Mesothelial cell of epicardium (in vitro differentiated cells): ENCODE results near the gene CUL1. TPM values are rescaled to one million over a fixed set of nuclear protein-coding genes. Genes with fewer than 3 reads are reported as not detected.
A peak's percentile ranks its signal among the peaks of the same experiment; 100 is the strongest.
"Not testable (repeated sequence)": the region's sequence is repeated elsewhere in the genome, so short reads cannot be mapped to it uniquely, and the experiment has no call there.

Experiments
- DNase-seq, 2 experiments: peaks; one replicate each; pipeline ENCODE4 v3.0.0; 2021; ENCODE audit warnings: low spot score in 2 of 2; ENCODE audit not compliant: unreplicated experiment in 2 of 2
- H3K27ac Mint-ChIP-seq: 2 replicates; pipeline ENCODE4 v1.8.0; 2021; ENCODE audit warnings: mixed read lengths
- H3K27me3 Mint-ChIP-seq: 2 replicates; pipeline ENCODE4 v1.8.0; 2021; ENCODE audit warnings: low read depth, mixed read lengths
- H3K36me3 Mint-ChIP-seq: 2 replicates; pipeline ENCODE4 v1.8.0; 2021; ENCODE audit warnings: mixed read lengths
- H3K4me1 Mint-ChIP-seq: 2 replicates; pipeline ENCODE4 v1.8.0; 2021; ENCODE audit warnings: mixed read lengths
- H3K4me3 Mint-ChIP-seq: 2 replicates; pipeline ENCODE4 v1.8.0; 2021; ENCODE audit warnings: mild to moderate bottlenecking, moderate library complexity, mixed read lengths
- H3K9me3 Mint-ChIP-seq: 2 replicates; pipeline ENCODE4 v1.8.0; 2021; ENCODE audit warnings: mixed read lengths
- CTCF ChIP-seq: fragments of 200-600 bp; sonication (generic); IDR thresholded peaks from one replicate; pipeline ENCODE4 v1.5.0; 2021; ENCODE audit warnings: antibody characterized with exemption; ENCODE audit not compliant: unreplicated experiment
- total RNA-seq: library from RNA; stranded (reverse); gene quantifications from 3 replicates; pipeline ENCODE4 v1.2.1, GENCODE V29; 2021

Gene CUL1
- total RNA-seq, 1 donor from 2014 or later: 60.9 TPM

GRCh38 chr7:148701414-148701813 lies 2.7 kb downstream of the CUL1 start:
- Mint-ChIP-seq H3K4me1 (peaks cover 66% of the 10 kb centered on the region), H3K27ac (peak overlapping the region; percentile 98)

GRCh38 chr7:148702876-148703670 lies 4.4 kb downstream of the CUL1 start:
- Mint-ChIP-seq H3K9me3 (no peaks in the 10 kb centered on the region), H3K27ac (peak overlapping the region; percentile 21), H3K27me3 (no peaks in the 10 kb centered on the region), H3K4me3 (no peak overlapping the region), H3K36me3 (no peaks in the 10 kb centered on the region), H3K4me1 (peaks cover 65% of the 10 kb centered on the region)
- no peak for TF ChIP-seq CTCF
- DNase-seq: no peak

More at GRCh38 chr7:148701414-148701813, 2.7 kb downstream of the CUL1 start:
- TF ChIP-seq CTCF: no peak
- no peak for DNase-seq
- no peaks in the 10 kb centered on the region for H3K27me3 Mint-ChIP-seq
- H3K4me3 Mint-ChIP-seq: peak overlapping the region; percentile 84
- no peaks in the 10 kb centered on the region for H3K9me3 Mint-ChIP-seq
- H3K36me3 Mint-ChIP-seq: no peaks in the 10 kb centered on the region

- H3K4me1 Mint-ChIP-seq: peaks cover 71% of the 10 kb centered on the region
- H3K36me3 Mint-ChIP-seq, H3K9me3 Mint-ChIP-seq, H3K27ac Mint-ChIP-seq, DNase-seq, H3K27me3 Mint-ChIP-seq, H3K4me3 Mint-ChIP-seq: not testable (repeated sequence)
These were observed 4.9 kb downstream of the CUL1 start for GRCh38 chr7:148703671-148703962.

- no peak for TF ChIP-seq CTCF
- DNase-seq: no peak
- Mint-ChIP-seq H3K9me3 (no peaks in the 10 kb centered on the region), H3K4me1 (peaks cover 77% of the 10 kb centered on the region), H3K27ac (no peak overlapping the region), H3K27me3 (no peaks in the 10 kb centered on the region), H3K36me3 (no peaks in the 10 kb centered on the region), H3K4me3 (no peak overlapping the region)
These were observed 5.5 kb downstream of the CUL1 start for GRCh38 chr7:148704189-148704588.

GRCh38 chr7:148704970-148705369 lies 6.3 kb downstream of the CUL1 start:
- H3K27me3 Mint-ChIP-seq: no peaks in the 10 kb centered on the region
- TF ChIP-seq CTCF: no peak
- H3K4me1 Mint-ChIP-seq: peaks cover 76% of the 10 kb centered on the region
- peak overlapping the region; percentile 41 for H3K27ac Mint-ChIP-seq
- no peaks in the 10 kb centered on the region for H3K9me3 Mint-ChIP-seq
- no peak overlapping the region for H3K4me3 Mint-ChIP-seq
- H3K36me3 Mint-ChIP-seq: no peaks in the 10 kb centered on the region
- DNase-seq: no peak

GRCh38 chr7:148706368-148706767 lies 7.7 kb downstream of the CUL1 start:
- no peaks in the 10 kb centered on the region for H3K27me3 Mint-ChIP-seq
- no peaks in the 10 kb centered on the region for H3K9me3 Mint-ChIP-seq
- DNase-seq: no peak
- TF ChIP-seq CTCF: no peak
- H3K36me3 Mint-ChIP-seq: peaks cover 2% of the 10 kb centered on the region
- H3K4me3 Mint-ChIP-seq: no peak overlapping the region
- H3K4me1 Mint-ChIP-seq: peaks cover 62% of the 10 kb centered on the region
- peak overlapping the region; percentile 82 for H3K27ac Mint-ChIP-seq
